ENCODE results near the gene OTOR.

GRCh38 chr20:16781496-16781895 lies 33.3 kb downstream of the OTOR start:
- no peak for TF ChIP-seq EZH2 (IDR thresholded peaks at IDR 0.05; ENCODE audit: insufficient read depth, poor library complexity, severe bottlenecking)
- TF ChIP-seq EZH2phosphoT487 (IDR thresholded peaks at IDR 0.05; ENCODE audit: insufficient read depth, low read depth): no peak

Measured in GM23248 (cell line).